NCI-H187 treated with DMSO at 0.1 percent for 48 hours (cell line): ENCODE results near the gene SEPTIN8.

ENCODE experiments used
- DNase-seq: peaks from one replicate; lab custom pipeline; 2025; lab: John Stamatoyannopoulos, UW

SEPTIN8 gene

DNA sequence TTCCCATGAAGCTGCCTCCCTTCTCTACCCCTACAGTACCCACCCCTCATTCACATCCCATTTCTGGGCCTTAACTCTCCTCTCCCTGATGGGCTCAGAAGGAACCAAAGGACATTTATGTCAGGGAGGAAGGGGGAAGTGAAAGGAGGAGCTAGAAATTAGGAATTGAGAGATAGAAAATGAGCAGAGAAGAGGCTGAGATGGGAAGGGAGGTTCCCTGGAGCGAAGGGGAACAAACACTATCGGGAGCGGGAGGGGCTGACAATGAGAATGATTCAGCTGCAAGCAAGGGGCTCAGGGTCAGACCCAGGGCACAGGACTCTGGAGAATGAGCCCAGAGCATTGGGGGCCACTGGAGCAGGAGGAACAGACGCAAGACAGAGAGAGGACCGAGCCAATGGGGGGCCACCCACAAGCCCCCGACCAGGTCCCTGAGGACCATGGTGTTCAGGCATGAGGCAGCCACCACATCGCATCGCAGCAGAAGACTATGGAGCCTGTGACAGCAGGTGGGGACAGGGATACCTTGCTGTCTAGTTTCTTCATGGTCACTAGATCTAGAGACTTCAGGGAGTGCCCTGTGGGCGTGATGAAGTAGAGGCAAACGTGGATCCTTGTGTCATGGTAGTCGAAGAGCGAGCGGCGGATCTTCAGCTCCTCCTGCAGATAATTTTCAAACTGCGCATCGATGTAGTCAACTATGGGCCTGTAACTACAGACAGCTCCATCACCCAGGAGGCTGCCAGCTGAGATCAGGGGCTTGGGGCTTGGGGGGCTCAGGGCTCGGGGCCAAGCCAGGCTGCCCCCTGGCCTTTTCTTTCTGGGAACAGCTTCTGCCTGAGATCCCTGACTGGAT lies 13.6 kb downstream of the SEPTIN8 start:
- DNase-seq = no peak

- no peak for DNase-seq
Measured at GRCh38 chr5:132762246-132763000, 14.6 kb downstream of the SEPTIN8 start.

DNA sequence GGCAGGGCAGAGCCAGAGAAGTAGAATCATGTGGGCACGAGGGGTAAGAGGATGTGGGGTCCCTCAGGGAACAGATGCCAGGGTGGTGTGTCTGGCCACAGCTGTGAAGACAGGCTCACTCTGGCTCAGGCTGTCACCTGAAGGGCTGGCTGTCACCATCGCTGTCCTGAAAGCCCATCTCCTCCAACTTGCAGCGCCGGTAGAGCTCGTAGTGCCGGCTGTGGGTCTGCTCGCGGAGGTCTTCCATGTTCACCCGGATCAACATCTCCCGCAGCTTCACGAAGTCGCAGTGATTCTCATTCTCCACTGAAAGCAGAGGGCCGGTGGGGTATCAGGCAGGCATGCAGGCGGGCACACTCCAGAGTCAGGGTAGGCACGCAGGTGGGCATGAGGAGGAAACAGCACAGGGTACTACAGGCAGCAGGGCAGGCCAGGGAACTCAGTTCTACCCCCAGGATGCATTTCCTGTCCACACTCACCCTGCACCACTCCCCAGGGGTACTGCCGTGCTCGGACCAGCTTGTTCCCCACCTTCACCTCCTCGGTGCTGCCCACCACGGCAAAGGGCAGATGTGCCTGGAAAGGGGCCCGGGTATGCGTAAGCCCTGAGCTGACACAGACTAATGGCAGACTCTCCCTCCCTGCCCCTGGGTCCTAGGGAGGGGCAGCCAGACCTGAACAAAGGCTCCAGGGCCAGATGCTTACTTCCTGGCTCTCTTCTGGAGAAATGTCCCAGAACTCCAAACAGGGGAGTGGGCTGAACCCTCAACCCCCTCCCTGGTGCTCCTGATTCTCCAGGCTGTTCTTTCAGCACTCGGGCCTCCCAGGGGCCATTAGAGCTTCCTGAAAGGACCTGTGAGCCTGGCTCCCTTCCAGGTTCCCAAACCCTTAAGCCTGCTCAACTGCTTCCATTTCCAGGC lies 15.5 kb downstream of the SEPTIN8 start:
- DNase-seq = no peak

GRCh38 chr5:132760601-132761317 lies 16.3 kb downstream of the SEPTIN8 start:
- DNase-seq = no peak

DNA sequence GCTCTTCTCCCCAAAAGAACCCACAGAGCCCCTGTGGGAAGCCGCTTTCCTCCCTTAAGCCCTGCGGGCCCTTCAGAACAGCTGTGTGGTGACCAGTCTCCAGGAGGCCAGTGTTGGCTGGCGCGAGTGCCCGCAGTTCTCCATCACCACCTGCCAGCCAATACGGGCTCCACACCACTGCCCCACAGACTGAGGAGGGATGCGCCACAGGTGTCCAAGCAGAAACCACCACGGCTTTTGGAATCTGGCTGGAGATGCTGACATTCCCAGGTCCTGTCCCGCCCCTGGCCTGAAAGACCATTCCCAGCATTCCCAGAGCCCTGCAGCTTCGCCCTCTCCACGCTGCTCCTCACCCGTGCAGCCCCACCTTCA lies 17.0 kb downstream of the SEPTIN8 start:
- DNase-seq = no peak

GRCh38 chr5:132759114-132760048 lies 17.7 kb downstream of the SEPTIN8 start:
- no peak for DNase-seq

DNA sequence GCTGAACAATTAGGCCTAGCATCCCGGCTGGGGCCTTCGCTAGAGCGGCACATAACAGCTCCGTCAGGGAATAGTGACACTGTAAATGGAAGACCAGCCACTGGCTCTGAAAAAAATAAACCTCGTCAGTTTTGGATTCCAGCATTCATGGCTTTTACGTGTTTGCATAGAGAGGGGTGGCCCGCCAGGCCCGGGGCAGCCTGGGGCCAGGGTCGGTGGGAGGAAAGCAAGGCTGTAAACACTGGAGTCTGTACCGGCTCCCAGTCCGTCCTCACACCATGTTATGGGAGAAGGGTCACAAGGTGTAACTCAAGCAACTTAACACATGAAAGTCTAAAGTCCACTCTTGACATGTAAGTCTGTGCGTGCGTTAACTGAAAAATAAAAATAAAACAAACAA lies 18.6 kb downstream of the SEPTIN8 start:
- no peak for DNase-seq

DNA sequence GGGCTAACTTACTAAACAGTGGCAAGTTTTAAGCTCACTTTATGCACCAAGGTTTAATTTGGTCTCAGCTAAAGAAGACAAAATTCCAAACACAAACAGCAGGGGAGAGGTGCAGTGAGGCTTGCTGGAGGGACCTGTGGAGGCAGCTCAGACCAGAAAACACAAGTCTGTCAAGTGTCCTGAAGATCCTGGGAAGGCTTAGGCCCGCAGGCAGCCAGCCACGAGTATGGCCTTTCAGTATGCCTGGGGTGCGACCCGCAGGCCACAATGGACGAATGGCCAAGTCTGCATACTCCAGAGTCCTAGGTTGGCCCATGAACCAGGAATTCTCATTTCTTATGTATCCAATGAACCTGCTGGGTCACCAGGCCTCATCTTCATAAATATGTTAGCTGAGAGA lies 20.5 kb downstream of the SEPTIN8 start:
- no peak for DNase-seq

DNA sequence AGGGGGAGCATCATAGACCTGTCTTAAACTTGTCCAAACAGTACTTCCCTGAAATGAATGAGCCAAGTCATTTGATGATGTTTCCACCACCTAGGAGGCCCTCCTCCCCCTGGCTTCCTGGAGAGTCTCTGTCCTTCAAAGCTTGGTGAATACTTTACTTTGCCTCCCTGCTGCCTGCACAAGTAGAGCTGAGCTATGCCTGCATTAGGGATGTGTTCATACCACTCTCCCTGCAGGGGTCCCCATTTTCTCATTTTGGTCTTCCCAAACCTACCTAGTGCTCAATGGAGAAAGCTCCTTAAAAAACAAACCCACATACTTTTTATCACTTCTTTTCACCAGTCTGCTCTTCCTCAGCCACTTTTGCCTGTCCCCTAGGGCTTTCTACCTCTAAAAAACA lies 22.1 kb downstream of the SEPTIN8 start:
- DNase-seq = no peak

DNA sequence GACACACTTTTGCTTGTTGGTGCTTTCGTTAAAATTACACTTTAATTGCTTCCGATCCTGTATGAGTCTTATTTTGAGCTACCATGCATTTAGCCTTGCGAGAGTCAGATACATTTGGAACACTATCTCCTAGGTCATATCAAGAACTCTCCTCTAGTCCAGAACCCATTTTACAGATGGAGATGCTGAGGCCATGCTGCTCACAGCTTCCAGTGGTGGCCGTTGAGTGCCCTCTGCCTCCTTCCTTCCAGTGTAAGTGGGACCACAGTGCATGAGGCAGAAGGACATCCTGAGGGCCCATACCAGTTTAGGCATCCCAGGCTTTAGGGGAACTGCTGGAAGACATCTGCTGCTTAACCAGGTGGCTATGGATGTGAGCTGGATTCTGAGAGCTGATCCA lies 22.9 kb downstream of the SEPTIN8 start:
- DNase-seq = no peak

DNA sequence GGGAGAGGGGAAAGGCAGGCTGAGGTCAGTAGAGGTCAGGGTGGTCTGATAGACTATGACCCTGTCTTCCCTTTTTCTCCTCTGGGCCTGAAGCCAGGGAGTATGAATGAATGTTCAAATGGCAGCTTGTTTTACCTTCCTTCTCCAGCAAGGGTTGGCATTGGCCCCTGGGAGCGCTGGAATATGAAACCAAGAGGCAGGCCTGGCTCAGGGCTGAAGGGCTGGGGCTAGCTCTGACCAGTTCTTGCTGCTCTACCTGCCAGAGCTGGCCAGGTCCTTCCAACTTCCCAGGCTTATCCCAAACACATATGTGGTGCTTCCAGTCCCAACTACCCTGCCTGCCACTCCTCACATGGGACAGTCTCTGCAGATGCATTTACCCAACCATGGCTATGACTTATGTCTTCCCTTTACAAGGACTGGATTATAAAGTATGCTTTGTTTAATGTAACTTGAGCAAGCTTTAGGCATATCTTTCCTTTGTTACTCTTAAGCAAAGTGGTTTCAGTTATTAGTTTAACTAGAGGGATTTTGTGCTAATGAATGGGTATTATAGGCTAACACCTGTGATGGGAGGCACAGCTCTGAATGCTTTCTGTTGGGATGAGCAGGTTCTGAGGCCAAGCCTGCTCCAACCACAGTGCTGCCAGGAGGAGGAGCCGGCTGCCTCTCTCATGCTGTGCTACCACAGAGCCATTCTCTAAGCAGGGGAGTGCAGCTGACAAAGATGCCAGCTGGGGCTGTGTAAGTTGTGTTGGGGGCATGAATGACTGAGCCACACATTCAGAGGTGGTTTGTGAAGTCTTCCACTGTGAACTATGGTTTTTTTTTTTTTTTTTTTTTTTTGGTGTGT lies 23.7 kb downstream of the SEPTIN8 start:
- DNase-seq = no peak

- DNase-seq = no peak
Measured at GRCh38 chr5:132752581-132753125, 24.4 kb downstream of the SEPTIN8 start.

- no peak for DNase-seq
Measured at GRCh38 chr5:132751971-132752580, 25.0 kb downstream of the SEPTIN8 start.

- no peak for DNase-seq
Measured at GRCh38 chr5:132751444-132751843, 25.6 kb downstream of the SEPTIN8 start.

GRCh38 chr5:132750471-132751230 lies 26.4 kb downstream of the SEPTIN8 start:
- DNase-seq = no peak

DNA sequence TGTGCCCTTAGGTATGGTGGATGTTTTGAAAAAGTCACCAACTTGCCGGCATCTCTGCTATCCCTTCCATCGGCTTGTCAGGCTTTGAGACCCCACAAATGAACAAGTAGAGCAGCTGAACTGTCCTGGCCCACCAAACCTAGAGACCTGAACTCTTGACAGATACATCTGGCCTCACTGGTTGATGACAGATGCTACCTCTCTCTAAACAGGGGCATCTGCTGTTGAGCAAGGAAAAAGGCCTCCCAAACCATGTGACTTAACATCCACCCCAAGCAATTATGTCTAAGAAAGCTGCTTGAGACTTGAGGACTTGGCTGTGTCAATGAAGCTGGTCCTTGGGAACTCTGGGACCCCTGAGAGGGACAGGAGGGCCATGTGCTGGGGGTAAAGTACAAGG lies 27.5 kb downstream of the SEPTIN8 start:
- no peak for DNase-seq

DNA sequence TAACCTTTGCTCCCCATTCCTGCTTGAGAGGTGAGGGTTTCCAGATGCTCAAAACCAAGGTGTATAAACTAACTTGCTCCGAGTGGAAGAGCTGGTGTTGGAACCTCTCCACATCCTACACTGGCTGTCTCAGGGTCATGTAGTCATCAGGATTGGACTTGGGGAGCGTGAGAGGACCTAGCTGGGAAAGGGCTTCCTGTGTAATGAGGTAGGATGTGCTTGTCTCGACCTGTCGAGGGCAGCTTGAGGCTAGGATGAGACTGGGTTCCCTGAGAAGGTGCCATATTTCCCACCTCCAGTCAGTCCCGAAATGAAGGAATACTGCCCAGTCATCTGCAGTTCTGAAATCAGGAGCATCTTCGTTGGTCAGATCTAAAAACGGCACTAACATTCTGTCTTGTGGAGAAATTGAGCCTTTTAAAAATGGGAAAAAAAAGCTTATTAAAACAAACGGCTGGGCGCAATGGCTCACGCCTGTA lies 28.5 kb downstream of the SEPTIN8 start:
- no peak for DNase-seq
